AG20443 (cell line): ENCODE results near the gene ZBTB7C.

Experiments used
- DNase-seq: peaks from one replicate; pipeline ENCODE4 v3.0.0; 2012; ENCODE audit warnings: low spot score, mixed read lengths

ZBTB7C gene

GRCh38 chr18:48191494-48191893 lies 217.7 kb downstream of the ZBTB7C start:
- DNase-seq = no peak

- no peak for DNase-seq
Measured at GRCh38 chr18:48190994-48191393, 218.2 kb downstream of the ZBTB7C start.

GRCh38 chr18:48188609-48189008 lies 220.6 kb downstream of the ZBTB7C start:
- DNase-seq = no peak

- DNase-seq = no peak
Measured at GRCh38 chr18:48186861-48187260, 222.3 kb downstream of the ZBTB7C start.

GRCh38 chr18:48186131-48186766 lies 222.9 kb downstream of the ZBTB7C start:
- DNase-seq = no peak

GRCh38 chr18:48184118-48184517 lies 225.1 kb downstream of the ZBTB7C start:
- peak; percentile 57 for DNase-seq

- no peak for DNase-seq
Measured at GRCh38 chr18:48183613-48184012, 225.6 kb downstream of the ZBTB7C start.

- no peak for DNase-seq
Measured at GRCh38 chr18:48182779-48183178, 226.4 kb downstream of the ZBTB7C start.

- DNase-seq = no peak
Measured at GRCh38 chr18:48181857-48182256, 227.3 kb downstream of the ZBTB7C start.

GRCh38 chr18:48181087-48181823 lies 227.9 kb downstream of the ZBTB7C start:
- no peak for DNase-seq

- no peak for DNase-seq
Measured at GRCh38 chr18:48179666-48180065, 229.5 kb downstream of the ZBTB7C start.

- DNase-seq = no peak
Measured at GRCh38 chr18:48179001-48179400, 230.2 kb downstream of the ZBTB7C start.

GRCh38 chr18:48176909-48177308 lies 232.3 kb downstream of the ZBTB7C start:
- DNase-seq = no peak

GRCh38 chr18:48173557-48173956 lies 235.6 kb downstream of the ZBTB7C start:
- no peak for DNase-seq

GRCh38 chr18:48172226-48173006 lies 236.8 kb downstream of the ZBTB7C start:
- DNase-seq = no peak

GRCh38 chr18:48171490-48172188 lies 237.5 kb downstream of the ZBTB7C start:
- no peak for DNase-seq

- no peak for DNase-seq
Measured at GRCh38 chr18:48170651-48171050, 238.5 kb downstream of the ZBTB7C start.

- DNase-seq = no peak
Measured at GRCh38 chr18:48168861-48169260, 240.3 kb downstream of the ZBTB7C start.

- DNase-seq = no peak
Measured at GRCh38 chr18:48167897-48168253, 241.3 kb downstream of the ZBTB7C start.

GRCh38 chr18:48166336-48166875 lies 242.8 kb downstream of the ZBTB7C start:
- DNase-seq = no peak

- DNase-seq = no peak
Measured at GRCh38 chr18:48165111-48165866, 243.9 kb downstream of the ZBTB7C start.
